Panc1 (cell line): Measurements from ENCODE around the gene SALL3.

Source experiments
- CTCF ChIP-seq: fragments of 450-650 bp; IDR thresholded peaks from 2 replicates; pipeline ENCODE4 v1.5.1; 2017; ENCODE audit warnings: mild to moderate bottlenecking
- POLR2AphosphoS5 ChIP-seq: IDR thresholded peaks from 2 replicates; pipeline ENCODE4 v1.6.1; 2012; ENCODE audit warnings: mild to moderate bottlenecking, low read depth, low read length, moderate library complexity
- REST ChIP-seq, 2 experiments: IDR thresholded peaks; 2 replicates each; pipeline ENCODE4 v1.6.1; 2011 to 2012; ENCODE audit warnings: low read depth in 2 of 2, control low read depth in 1 of 2, low read length in 1 of 2, mild to moderate bottlenecking in 1 of 2, moderate library complexity in 1 of 2; ENCODE audit not compliant: insufficient read depth in 1 of 2
- SIN3A ChIP-seq: IDR thresholded peaks from 2 replicates; pipeline ENCODE4 v1.6.1; 2012; ENCODE audit warnings: low read depth, mild to moderate bottlenecking, low read length, moderate library complexity, borderline replicate concordance; ENCODE audit not compliant: insufficient read depth
- TCF7L2 ChIP-seq: IDR thresholded peaks from 2 replicates; pipeline ENCODE4 v1.6.1; 2011; ENCODE audit warnings: mild to moderate bottlenecking, low read depth, low read length, inconsistent platforms

GRCh38 chr18:78972385-78972918 is 7.2 kb upstream of the SALL3 start:
- TF ChIP-seq CTCF = no peak
- no peak for TF ChIP-seq SIN3A
- TF ChIP-seq POLR2AphosphoS5 = no peak
- TF ChIP-seq REST (IDR thresholded peaks at IDR 0.05; ENCODE audit: insufficient read depth in 1 of 2, low read depth in 2 of 2, low read length in 1 of 2) = no peak
- no peak for TF ChIP-seq TCF7L2
